Measurements from ENCODE around the gene RPAP3. TPM values are rescaled to one million over a fixed set of nuclear protein-coding genes. Genes with fewer than 3 reads are reported as not detected.
A peak's percentile ranks its signal among the peaks of the same experiment; 100 is the strongest.

The RPAP3 gene
- 41.5 TPM for polyA plus RNA-seq (2013, experiment 1 of 2)
- 50.0 TPM for polyA plus RNA-seq (2013, experiment 2 of 2)

- Histone ChIP-seq H3K36me3 (ENCODE audit: control insufficient read depth, insufficient read depth, low read length) (peaks cover 20% of the 10 kb centered on the region), H3K4me1 (ENCODE audit: control insufficient read depth, insufficient read depth, low read length, poor library complexity, severe bottlenecking) (no peaks in the 10 kb centered on the region), H3K27ac (ENCODE audit: low read depth, low read length, severe bottlenecking) (peak within 1 kb of the TSS; percentile 84), H3K4me3 (ENCODE audit: extremely low read depth, insufficient read depth, low read length, poor library complexity, severe bottlenecking) (peak within 1 kb of the TSS; percentile 62), H3K9me3 (ENCODE audit: control insufficient read depth, low read length) (no peaks in the 10 kb centered on the region)
- 0% methylated on average over 52 to 55 of the region's 66 CpGs for WGBS, 2 experiments (ENCODE audit: insufficient coverage in 2 of 2)
These were observed at the start of gene RPAP3 for GRCh38 chr12:47705566-47706425. Gene RPAP3 (minus strand): TSS chr12:47706030. CDS start chr12:47702840, 3,190 bp downstream.

GRCh38 chr12:47754881-47755280 lies 49.1 kb upstream of the RPAP3 start:
- H3K36me3 ChIP-seq (ENCODE audit: control insufficient read depth, insufficient read depth, low read length): peaks cover under 1% of the 10 kb centered on the region
- H3K27ac ChIP-seq (ENCODE audit: low read depth, low read length, severe bottlenecking): no peak overlapping the region
- H3K4me1 ChIP-seq (ENCODE audit: control insufficient read depth, insufficient read depth, low read length, poor library complexity, severe bottlenecking): peaks cover 26% of the 10 kb centered on the region
- H3K9me3 ChIP-seq (ENCODE audit: control insufficient read depth, low read length): no peaks in the 10 kb centered on the region
- H3K4me3 ChIP-seq (ENCODE audit: extremely low read depth, insufficient read depth, low read length, poor library complexity, severe bottlenecking): no peak overlapping the region
- 91% methylated on average over 3 of the region's 3 CpGs; no CpG with 5 or more reads in 1 of the 2 experiments for WGBS, 2 experiments (ENCODE audit: insufficient coverage in 2 of 2)

GRCh38 chr12:47754126-47754525 lies 48.3 kb upstream of the RPAP3 start:
- H3K27ac ChIP-seq (ENCODE audit: low read depth, low read length, severe bottlenecking): no peak overlapping the region
- peaks cover 26% of the 10 kb centered on the region for H3K4me1 ChIP-seq (ENCODE audit: control insufficient read depth, insufficient read depth, low read length, poor library complexity, severe bottlenecking)
- no peak overlapping the region for H3K4me3 ChIP-seq (ENCODE audit: extremely low read depth, insufficient read depth, low read length, poor library complexity, severe bottlenecking)
- H3K36me3 ChIP-seq (ENCODE audit: control insufficient read depth, insufficient read depth, low read length): peaks cover 4% of the 10 kb centered on the region
- WGBS, 2 experiments (ENCODE audit: insufficient coverage in 2 of 2): 94 to 95% methylated on average over 3 to 4 of the region's 4 CpGs
- H3K9me3 ChIP-seq (ENCODE audit: control insufficient read depth, low read length): no peaks in the 10 kb centered on the region

GRCh38 chr12:47753021-47754001 lies 47.5 kb upstream of the RPAP3 start:
- 66 to 79% methylated on average over 6 to 10 of the region's 11 CpGs for WGBS, 2 experiments (ENCODE audit: insufficient coverage in 2 of 2)
- H3K4me3 ChIP-seq (ENCODE audit: extremely low read depth, insufficient read depth, low read length, poor library complexity, severe bottlenecking): no peak overlapping the region
- peaks cover 4% of the 10 kb centered on the region for H3K36me3 ChIP-seq (ENCODE audit: control insufficient read depth, insufficient read depth, low read length)
- peaks cover 21% of the 10 kb centered on the region for H3K4me1 ChIP-seq (ENCODE audit: control insufficient read depth, insufficient read depth, low read length, poor library complexity, severe bottlenecking)
- peak overlapping the region; percentile 19 for H3K27ac ChIP-seq (ENCODE audit: low read depth, low read length, severe bottlenecking)
- H3K9me3 ChIP-seq (ENCODE audit: control insufficient read depth, low read length): no peaks in the 10 kb centered on the region

- Histone ChIP-seq H3K4me3 (ENCODE audit: extremely low read depth, insufficient read depth, low read length, poor library complexity, severe bottlenecking) (no peak overlapping the region), H3K9me3 (ENCODE audit: control insufficient read depth, low read length) (no peaks in the 10 kb centered on the region), H3K4me1 (ENCODE audit: control insufficient read depth, insufficient read depth, low read length, poor library complexity, severe bottlenecking) (peaks cover 21% of the 10 kb centered on the region), H3K27ac (ENCODE audit: low read depth, low read length, severe bottlenecking) (no peak overlapping the region), H3K36me3 (ENCODE audit: control insufficient read depth, insufficient read depth, low read length) (peaks cover 4% of the 10 kb centered on the region)
- 94 to 96% methylated on average over 7 of the region's 7 CpGs for WGBS, 2 experiments (ENCODE audit: insufficient coverage in 2 of 2)
These were observed 46.7 kb upstream of the RPAP3 start for GRCh38 chr12:47752552-47752951.

GRCh38 chr12:47752121-47752520 lies 46.3 kb upstream of the RPAP3 start:
- no peak overlapping the region for H3K27ac ChIP-seq (ENCODE audit: low read depth, low read length, severe bottlenecking)
- peaks cover 21% of the 10 kb centered on the region for H3K4me1 ChIP-seq (ENCODE audit: control insufficient read depth, insufficient read depth, low read length, poor library complexity, severe bottlenecking)
- 93 to 100% methylated on average over 4 of the region's 4 CpGs for WGBS, 2 experiments (ENCODE audit: insufficient coverage in 2 of 2)
- H3K4me3 ChIP-seq (ENCODE audit: extremely low read depth, insufficient read depth, low read length, poor library complexity, severe bottlenecking): no peak overlapping the region
- peaks cover 4% of the 10 kb centered on the region for H3K36me3 ChIP-seq (ENCODE audit: control insufficient read depth, insufficient read depth, low read length)
- no peaks in the 10 kb centered on the region for H3K9me3 ChIP-seq (ENCODE audit: control insufficient read depth, low read length)

GRCh38 chr12:47751561-47751960 lies 45.7 kb upstream of the RPAP3 start:
- H3K4me1 ChIP-seq (ENCODE audit: control insufficient read depth, insufficient read depth, low read length, poor library complexity, severe bottlenecking): peaks cover 21% of the 10 kb centered on the region
- H3K36me3 ChIP-seq (ENCODE audit: control insufficient read depth, insufficient read depth, low read length): peaks cover 4% of the 10 kb centered on the region
- no peak overlapping the region for H3K4me3 ChIP-seq (ENCODE audit: extremely low read depth, insufficient read depth, low read length, poor library complexity, severe bottlenecking)
- no peaks in the 10 kb centered on the region for H3K9me3 ChIP-seq (ENCODE audit: control insufficient read depth, low read length)
- WGBS, 2 experiments (ENCODE audit: insufficient coverage in 2 of 2): 87 to 96% methylated on average over 6 to 7 of the region's 9 CpGs
- no peak overlapping the region for H3K27ac ChIP-seq (ENCODE audit: low read depth, low read length, severe bottlenecking)

GRCh38 chr12:47750916-47751470 lies 45.2 kb upstream of the RPAP3 start:
- Histone ChIP-seq H3K27ac (ENCODE audit: low read depth, low read length, severe bottlenecking) (no peak overlapping the region), H3K4me1 (ENCODE audit: control insufficient read depth, insufficient read depth, low read length, poor library complexity, severe bottlenecking) (peaks cover 21% of the 10 kb centered on the region), H3K4me3 (ENCODE audit: extremely low read depth, insufficient read depth, low read length, poor library complexity, severe bottlenecking) (no peak overlapping the region), H3K9me3 (ENCODE audit: control insufficient read depth, low read length) (no peaks in the 10 kb centered on the region), H3K36me3 (ENCODE audit: control insufficient read depth, insufficient read depth, low read length) (peaks cover 4% of the 10 kb centered on the region)
- 87 to 99% methylated on average over 7 to 14 of the region's 19 CpGs for WGBS, 2 experiments (ENCODE audit: insufficient coverage in 2 of 2)

- peaks cover 19% of the 10 kb centered on the region for H3K4me1 ChIP-seq (ENCODE audit: control insufficient read depth, insufficient read depth, low read length, poor library complexity, severe bottlenecking)
- H3K4me3 ChIP-seq (ENCODE audit: extremely low read depth, insufficient read depth, low read length, poor library complexity, severe bottlenecking): no peak overlapping the region
- H3K9me3 ChIP-seq (ENCODE audit: control insufficient read depth, low read length): no peaks in the 10 kb centered on the region
- WGBS, 2 experiments (ENCODE audit: insufficient coverage in 2 of 2): 95% methylated on average over 9 of the region's 10 CpGs
- H3K36me3 ChIP-seq (ENCODE audit: control insufficient read depth, insufficient read depth, low read length): peaks cover 4% of the 10 kb centered on the region
- H3K27ac ChIP-seq (ENCODE audit: low read depth, low read length, severe bottlenecking): no peak overlapping the region
These were observed 44.5 kb upstream of the RPAP3 start for GRCh38 chr12:47750229-47750798.

GRCh38 chr12:47748899-47749298 lies 43.1 kb upstream of the RPAP3 start:
- 90 to 100% methylated on average over 2 to 3 of the region's 3 CpGs for WGBS, 2 experiments (ENCODE audit: insufficient coverage in 2 of 2)
- H3K4me1 ChIP-seq (ENCODE audit: control insufficient read depth, insufficient read depth, low read length, poor library complexity, severe bottlenecking): peaks cover 13% of the 10 kb centered on the region
- no peaks in the 10 kb centered on the region for H3K9me3 ChIP-seq (ENCODE audit: control insufficient read depth, low read length)
- H3K36me3 ChIP-seq (ENCODE audit: control insufficient read depth, insufficient read depth, low read length): peaks cover 4% of the 10 kb centered on the region
- H3K4me3 ChIP-seq (ENCODE audit: extremely low read depth, insufficient read depth, low read length, poor library complexity, severe bottlenecking): no peak overlapping the region
- no peak overlapping the region for H3K27ac ChIP-seq (ENCODE audit: low read depth, low read length, severe bottlenecking)

All from mesodermal cell (in vitro differentiated cells).